Measurements from ENCODE around the gene ADAMTSL5.

DNA sequence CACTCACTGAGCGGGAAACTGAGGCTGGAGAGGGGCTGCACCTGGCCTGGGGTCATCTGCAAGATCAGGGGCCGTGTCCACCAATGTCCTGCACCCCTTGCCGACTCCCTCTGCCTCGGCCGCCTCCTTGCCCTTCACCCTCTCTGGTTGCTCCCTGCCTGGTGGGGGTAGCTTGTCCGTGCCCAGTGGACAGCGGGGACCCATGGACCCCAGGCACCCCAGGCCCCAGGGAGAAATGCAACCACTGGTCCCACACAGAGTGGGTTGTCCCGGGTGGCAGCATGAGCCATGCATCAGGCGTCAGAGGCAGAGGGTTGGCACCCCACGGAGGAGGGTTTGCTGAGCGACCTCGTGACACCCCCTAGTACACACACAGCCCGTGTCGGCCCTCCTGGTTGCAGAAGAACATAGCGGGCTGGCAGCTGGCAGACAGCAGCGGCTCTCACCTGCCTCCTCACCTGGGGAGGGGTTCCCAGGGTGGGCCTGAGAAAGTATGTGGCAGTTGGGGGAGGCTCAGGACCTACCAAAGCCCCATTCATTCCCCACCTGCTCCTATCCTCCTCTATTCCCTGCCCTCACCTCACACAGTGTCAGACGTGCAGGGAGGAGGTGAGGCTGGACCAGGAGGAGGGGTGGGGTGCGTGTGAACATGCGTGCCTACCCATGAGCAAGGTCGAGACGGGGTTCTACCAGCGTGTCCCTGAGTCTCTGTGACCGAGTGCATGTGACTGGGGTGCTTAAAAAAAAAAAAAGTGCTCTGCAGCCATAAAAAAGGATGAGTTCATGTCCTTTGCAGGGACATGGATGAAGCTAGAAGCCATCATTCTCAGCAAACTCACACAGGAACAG is 8.7 kb downstream of the ADAMTSL5 start:
- TF ChIP-seq CEBPB (IDR thresholded peaks at IDR 0.05) (no peak), TAF1 (IDR thresholded peaks at IDR 0.05; ENCODE audit: low read depth) (no peak), TEAD4 (IDR thresholded peaks at IDR 0.05) (no peak), YY1 (IDR thresholded peaks at IDR 0.05; ENCODE audit: low read depth) (no peak), MAX (IDR thresholded peaks at IDR 0.05) (no peak)
